Neuron (in vitro differentiated cells): Measurements from ENCODE around the gene SEC14L5.

Experiments used
- H2AFZ ChIP-seq: one replicate; pipeline ENCODE4 v1.6.1; 2013; ENCODE audit warnings: low read depth, mild to moderate bottlenecking, inconsistent platforms, low read length, moderate library complexity
- H3K27me3 ChIP-seq: one replicate; pipeline ENCODE4 v1.6.1; 2013; ENCODE audit warnings: low read length; ENCODE audit not compliant: insufficient read depth
- H3K36me3 ChIP-seq: one replicate; pipeline ENCODE4 v1.6.1; 2013; ENCODE audit warnings: low read length; ENCODE audit not compliant: insufficient read depth
- H3K4me1 ChIP-seq: one replicate; pipeline ENCODE4 v1.6.1; 2013; ENCODE audit warnings: low read length; ENCODE audit not compliant: insufficient read depth
- H3K4me3 ChIP-seq: 2 replicates; pipeline ENCODE4 v1.5.1; 2013; ENCODE audit warnings: mild to moderate bottlenecking, low read length, moderate library complexity
- H3K9me3 ChIP-seq: one replicate; pipeline ENCODE4 v1.6.1; 2013; ENCODE audit warnings: low read length

SEC14L5 gene

DNA sequence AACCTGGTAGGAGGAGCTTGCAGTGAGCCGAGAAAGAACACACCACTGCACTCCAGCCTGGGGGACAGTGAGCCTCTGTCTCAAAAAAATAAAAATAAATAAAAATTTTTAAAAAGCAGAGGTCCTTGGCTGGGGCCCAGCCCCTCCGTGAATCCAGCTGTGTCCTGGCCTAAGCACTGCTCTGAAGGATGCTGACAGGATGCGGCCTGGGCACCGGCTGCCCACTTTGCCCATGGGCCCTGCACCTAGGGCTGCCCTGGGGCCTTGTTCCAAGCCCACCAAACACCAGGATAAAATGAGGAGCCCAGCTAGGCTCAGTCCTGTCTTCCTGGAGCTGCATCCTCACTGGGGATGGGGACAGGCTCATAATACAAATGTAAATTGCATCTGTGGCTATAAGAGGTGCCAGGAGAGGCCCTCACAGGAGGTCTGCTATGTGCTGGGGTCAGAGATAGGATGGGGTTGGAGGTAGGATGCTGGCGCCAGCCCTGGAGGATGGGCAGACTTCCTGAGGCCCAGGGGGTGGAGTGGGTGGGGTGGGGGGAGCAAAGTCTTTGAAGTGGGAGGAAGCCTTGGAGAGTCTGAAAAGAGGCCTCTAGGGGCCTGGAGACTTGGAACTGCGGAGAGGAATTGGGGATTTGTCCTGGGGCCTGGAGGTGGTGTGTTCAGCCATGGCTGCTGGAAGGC, 101.4 kb downstream of the SEC14L5 start:
- Histone ChIP-seq H2AFZ (no peak overlapping the region), H3K4me1 (peaks cover 2% of the 10 kb centered on the region), H3K9me3 (no peaks in the 10 kb centered on the region), H3K27me3 (no peaks in the 10 kb centered on the region), H3K36me3 (no peaks in the 10 kb centered on the region), H3K4me3 (no peak overlapping the region)

DNA sequence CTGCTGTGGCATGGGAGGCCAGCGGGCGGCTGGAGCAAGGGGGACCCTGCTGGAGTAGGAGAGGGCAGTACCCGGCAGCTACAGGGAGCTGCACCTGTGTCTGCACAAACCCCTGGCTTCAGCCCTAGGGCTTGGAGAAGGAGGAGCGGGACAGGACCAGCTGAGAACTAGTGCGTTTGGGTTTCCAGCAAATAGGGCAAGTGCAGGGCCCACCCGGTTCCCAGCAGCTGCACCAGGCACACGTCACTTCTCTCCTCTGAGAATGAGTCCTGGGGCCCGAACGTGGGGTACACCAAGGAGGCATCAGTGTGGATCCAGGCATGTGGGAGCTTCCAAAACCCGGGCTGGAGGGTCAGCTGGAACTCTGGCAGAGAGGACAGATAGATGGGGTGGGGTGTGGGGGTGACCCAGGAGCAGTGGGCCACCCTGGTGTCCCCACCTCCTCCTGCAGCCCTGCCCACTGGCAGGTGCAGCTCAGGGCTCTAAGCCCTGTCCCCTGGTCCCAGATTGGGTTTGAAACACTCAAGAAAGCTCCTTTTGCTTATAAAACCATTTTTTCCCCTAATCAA, 102.0 kb downstream of the SEC14L5 start:
- H3K9me3 ChIP-seq = no peaks in the 10 kb centered on the region
- no peak overlapping the region for H2AFZ ChIP-seq

DNA sequence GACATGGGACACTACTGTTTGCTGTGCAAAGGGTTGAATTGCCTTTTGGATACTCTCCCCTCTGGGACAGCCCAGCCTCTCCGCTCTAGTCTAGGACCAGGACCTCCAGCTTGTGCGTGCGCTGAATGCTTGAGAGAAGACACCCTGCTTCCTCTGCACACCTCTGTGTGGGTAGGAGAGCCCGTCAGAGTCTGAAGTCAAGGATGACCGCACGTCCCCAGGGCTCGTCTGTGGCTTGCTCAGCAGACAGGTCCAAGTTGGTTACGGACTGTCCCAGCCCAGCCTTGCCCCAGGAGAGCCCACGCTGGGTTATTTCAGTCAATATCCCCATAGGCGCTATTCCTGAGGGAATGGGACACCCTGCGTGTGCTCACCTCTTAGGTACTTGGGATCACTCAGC, 103.9 kb downstream of the SEC14L5 start:
- Histone ChIP-seq H3K9me3 (no peaks in the 10 kb centered on the region), H3K27me3 (no peaks in the 10 kb centered on the region), H2AFZ (no peak overlapping the region), H3K4me3 (no peak overlapping the region), H3K36me3 (no peaks in the 10 kb centered on the region), H3K4me1 (peaks cover 2% of the 10 kb centered on the region)

More for the DNA sequence above, 102.0 kb downstream of the SEC14L5 start:
- H3K27me3 ChIP-seq = no peaks in the 10 kb centered on the region
- H3K4me3 ChIP-seq = no peak overlapping the region
- no peaks in the 10 kb centered on the region for H3K36me3 ChIP-seq
- H3K4me1 ChIP-seq = peaks cover 2% of the 10 kb centered on the region

DNA sequence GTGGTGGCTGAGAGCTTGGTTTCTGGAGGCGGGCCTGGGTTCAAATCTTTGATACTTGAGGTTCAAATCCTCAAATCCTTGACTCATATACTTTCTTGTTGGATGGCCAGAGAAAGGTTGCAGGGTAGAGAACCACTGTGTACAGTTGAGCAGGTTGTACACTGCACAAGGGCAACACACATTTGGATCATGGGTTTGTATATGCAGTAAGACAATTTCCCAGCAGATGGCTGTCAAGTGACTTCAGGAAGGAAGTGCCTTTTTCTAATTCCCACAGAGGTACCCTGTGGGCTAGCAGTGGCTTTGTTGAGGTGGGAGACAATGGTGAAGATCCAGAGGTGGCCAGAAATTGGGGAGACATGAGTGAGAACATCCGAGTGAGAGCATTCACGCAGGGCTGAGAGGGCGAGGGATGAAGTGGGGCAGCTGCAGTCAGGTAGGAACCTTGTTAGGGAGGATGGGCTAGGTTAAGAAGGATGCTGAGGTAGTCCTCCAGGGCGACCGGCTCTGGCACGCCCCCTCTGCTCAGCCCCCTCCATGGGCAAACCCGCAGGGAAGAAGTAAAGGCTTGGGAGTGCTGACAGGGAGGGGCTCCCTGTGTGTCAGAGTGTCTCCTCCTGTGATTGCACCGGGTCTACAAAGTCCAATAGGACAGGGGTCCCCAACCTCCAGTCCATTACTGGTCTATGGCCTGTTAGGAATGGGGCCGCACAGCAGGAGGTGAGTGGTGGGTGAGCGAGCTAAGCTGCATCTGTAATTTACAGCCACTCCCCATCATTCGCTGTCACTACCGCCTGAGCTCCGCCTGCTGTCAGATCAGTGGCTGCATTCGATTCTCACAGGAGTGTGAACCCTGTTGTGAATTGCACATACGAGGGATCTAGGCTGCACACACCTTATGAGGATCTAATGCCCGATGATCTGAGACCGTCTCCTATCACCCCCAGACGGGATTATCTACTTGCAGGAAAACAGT, 104.9 kb downstream of the SEC14L5 start:
- Histone ChIP-seq H3K4me1 (peaks cover 5% of the 10 kb centered on the region), H2AFZ (no peak overlapping the region), H3K27me3 (no peaks in the 10 kb centered on the region), H3K9me3 (no peaks in the 10 kb centered on the region), H3K36me3 (no peaks in the 10 kb centered on the region), H3K4me3 (no peak overlapping the region)

DNA sequence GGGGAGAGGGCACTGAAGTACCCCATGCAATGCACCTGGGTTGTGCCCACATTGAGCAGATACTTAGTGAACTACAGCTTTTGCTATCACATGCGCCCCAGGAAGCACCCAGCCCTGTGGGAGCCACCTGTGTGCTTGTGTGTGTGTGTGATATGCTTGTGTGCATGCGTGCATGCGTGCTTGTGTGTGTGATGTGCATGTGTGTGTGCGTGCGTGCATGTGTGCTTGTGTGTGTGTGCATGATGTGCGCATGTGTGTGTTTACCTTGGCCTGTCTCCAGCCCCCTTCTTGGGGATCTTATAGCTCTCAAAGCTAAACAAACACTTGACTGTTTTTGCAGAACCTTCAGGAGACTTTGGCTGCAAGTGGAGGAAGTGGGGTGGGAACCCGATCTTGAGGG, 106.8 kb downstream of the SEC14L5 start:
- Histone ChIP-seq H3K27me3 (no peaks in the 10 kb centered on the region), H3K4me3 (no peak overlapping the region), H3K36me3 (no peaks in the 10 kb centered on the region), H2AFZ (no peak overlapping the region), H3K9me3 (no peaks in the 10 kb centered on the region), H3K4me1 (peaks cover 2% of the 10 kb centered on the region)

DNA sequence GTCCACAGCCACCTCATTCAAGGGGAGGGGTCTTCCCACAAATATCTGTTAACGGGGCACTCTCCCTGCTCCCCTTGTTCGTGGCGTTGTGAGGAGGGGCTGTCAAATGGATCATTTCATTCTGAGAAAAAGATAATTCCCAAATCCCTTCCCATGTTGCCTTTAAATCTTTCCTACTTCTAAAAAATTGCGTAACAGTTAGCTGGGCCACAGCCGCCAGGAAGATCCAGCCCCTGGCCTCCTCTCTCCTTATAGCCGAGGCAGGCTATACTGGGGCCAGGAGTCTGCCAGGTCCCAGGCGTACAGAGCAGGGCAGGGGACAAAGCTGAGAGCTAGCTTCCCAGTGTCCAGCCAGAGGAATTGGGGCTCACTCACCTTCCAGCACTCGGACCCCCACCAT, 107.2 kb downstream of the SEC14L5 start:
- Histone ChIP-seq H3K27me3 (no peaks in the 10 kb centered on the region), H3K4me3 (no peak overlapping the region), H3K4me1 (peaks cover 2% of the 10 kb centered on the region), H2AFZ (peak overlapping the region; percentile 44), H3K36me3 (no peaks in the 10 kb centered on the region), H3K9me3 (no peaks in the 10 kb centered on the region)

DNA sequence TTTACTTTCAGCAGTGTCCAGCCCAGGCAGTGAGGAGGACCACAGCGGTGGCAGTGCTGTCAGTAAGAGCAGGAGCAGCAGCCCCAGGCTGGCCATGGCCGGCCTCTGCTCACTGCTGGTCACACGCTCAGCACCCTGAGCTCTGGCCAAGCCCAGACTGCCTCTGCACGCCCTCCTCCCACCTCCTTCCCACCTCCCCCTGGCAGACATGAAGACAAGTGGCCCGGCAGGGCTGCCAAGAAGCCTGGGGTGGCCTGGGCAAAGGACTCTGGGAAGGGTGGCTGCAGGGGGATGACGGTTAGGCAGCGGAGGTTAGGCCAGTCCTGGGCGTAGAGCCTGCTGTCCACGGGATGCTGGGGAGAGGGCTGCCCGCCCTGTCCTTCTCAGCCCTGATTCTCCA, 107.7 kb downstream of the SEC14L5 start, which contains the start of gene C16orf89:
Gene C16orf89, minus strand, starts transcription at position 144 of the 400 bp plus-strand sequence. Its CDS starts 48 bp downstream, at position 96.
- Histone ChIP-seq H3K27me3 (no peaks in the 10 kb centered on the region), H3K36me3 (no peaks in the 10 kb centered on the region), H3K4me1 (peaks cover 2% of the 10 kb centered on the region), H3K9me3 (no peaks in the 10 kb centered on the region), H3K4me3 (no peak within 1 kb of the TSS), H2AFZ (peak within 1 kb of the TSS; percentile 44)

DNA sequence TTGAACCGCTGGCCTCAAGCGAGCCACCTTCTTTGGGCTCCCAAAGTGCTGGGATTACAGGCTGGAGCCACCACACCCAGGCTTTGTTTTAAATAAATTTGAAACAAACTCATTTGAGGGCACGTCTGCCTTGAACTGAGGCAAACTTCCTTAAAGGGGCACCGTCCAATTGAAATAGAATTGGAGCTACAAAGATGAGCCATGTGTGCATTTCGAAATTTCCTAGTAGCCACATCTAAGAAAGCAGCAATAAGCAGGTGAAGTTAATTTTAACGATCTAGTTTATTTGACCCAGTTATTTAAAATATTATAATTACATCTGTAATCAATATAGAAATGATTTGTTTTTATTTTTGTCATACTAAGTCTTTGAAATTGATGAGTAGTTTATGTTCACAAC, 108.4 kb downstream of the SEC14L5 start:
- H3K9me3 ChIP-seq = no peaks in the 10 kb centered on the region
- peaks cover 2% of the 10 kb centered on the region for H3K4me1 ChIP-seq
- no peak overlapping the region for H2AFZ ChIP-seq
- H3K27me3 ChIP-seq = no peaks in the 10 kb centered on the region
- no peak overlapping the region for H3K4me3 ChIP-seq
- no peaks in the 10 kb centered on the region for H3K36me3 ChIP-seq
